Liver (tissue), 9 donors: ENCODE data around the gene TGM6. TPM values are rescaled to one million over a fixed set of nuclear protein-coding genes. Genes with fewer than 3 reads are reported as not detected.

ENCODE experiments used
- DNase-seq: peaks from one replicate; pipeline ENCODE4 v3.0.0-alpha.2; 2017; ENCODE audit warnings: low spot score
- H3K27ac ChIP-seq, 2 donors: one replicate each; pipeline ENCODE4 v1.7.0; 2013; ENCODE audit warnings: inconsistent platforms in 2 of 2, low read length in 2 of 2, control low read depth in 1 of 2, low read depth in 1 of 2, mild to moderate bottlenecking in 1 of 2
- H3K27me3 ChIP-seq, 4 donors: one replicate each; pipeline versions ENCODE4 v1.6.1 to v1.7.0; 2013; ENCODE audit warnings: low read length in 3 of 4, inconsistent platforms in 1 of 4, mild to moderate bottlenecking in 1 of 4, moderate library complexity in 1 of 4; ENCODE audit not compliant: control insufficient read depth in 4 of 4, insufficient read depth in 4 of 4
- H3K36me3 ChIP-seq, 4 donors: one replicate each; pipeline versions ENCODE4 v1.6.1 to v1.7.0; 2013; ENCODE audit warnings: low read length in 3 of 4, mild to moderate bottlenecking in 3 of 4, low read depth in 1 of 4, moderate library complexity in 1 of 4; ENCODE audit not compliant: control insufficient read depth in 4 of 4, insufficient read depth in 3 of 4
- H3K4me1 ChIP-seq, 4 donors: one replicate each; pipeline versions ENCODE4 v1.6.1 to v1.7.0; 2013; ENCODE audit warnings: low read length in 3 of 4, mild to moderate bottlenecking in 3 of 4, moderate library complexity in 1 of 4; ENCODE audit not compliant: control insufficient read depth in 4 of 4, insufficient read depth in 4 of 4
- H3K4me3 ChIP-seq, 3 donors: one replicate each; pipeline versions ENCODE4 v1.6.1 to v1.7.0; 2013; ENCODE audit warnings: low read length in 3 of 3, control low read depth in 1 of 3, low read depth in 1 of 3, mild to moderate bottlenecking in 1 of 3
- H3K9ac ChIP-seq, 2 donors: one replicate each; pipeline ENCODE4 v1.7.0; 2013; ENCODE audit warnings: low read length in 2 of 2, mild to moderate bottlenecking in 2 of 2, moderate library complexity in 2 of 2, control low read depth in 1 of 2, low read depth in 1 of 2
- H3K9me3 ChIP-seq, 4 donors: one replicate each; pipeline versions ENCODE4 v1.6.1 to v1.7.0; 2013; ENCODE audit warnings: low read length in 3 of 4; ENCODE audit not compliant: control insufficient read depth in 4 of 4
- EGR1 ChIP-seq, 2 donors: IDR thresholded peaks; 2 replicates each; pipeline ENCODE4 v1.6.1; 2016 to 2018; ENCODE audit warnings: antibody characterized with exemption in 2 of 2, low read depth in 2 of 2
- FOXA1 ChIP-seq: IDR thresholded peaks from 2 replicates; pipeline ENCODE4 v1.6.1; 2016; ENCODE audit warnings: antibody characterized with exemption
- FOXA2 ChIP-seq: IDR thresholded peaks from 2 replicates; pipeline ENCODE4 v1.6.1; 2016; ENCODE audit warnings: antibody characterized with exemption
- GABPA ChIP-seq, 2 donors: IDR thresholded peaks in 1 of 2; conservative IDR thresholded peaks in 1 of 2; 2 replicates each; pipeline ENCODE4 v1.6.1; 2016; ENCODE audit warnings: antibody characterized with exemption in 2 of 2, mild to moderate bottlenecking in 1 of 2, moderate library complexity in 1 of 2
- HNF4A ChIP-seq, 2 donors: conservative IDR thresholded peaks; 2 replicates each; pipeline ENCODE4 v1.6.1; 2016; ENCODE audit warnings: antibody characterized with exemption in 2 of 2, mild to moderate bottlenecking in 2 of 2
- HNF4G ChIP-seq: IDR thresholded peaks from 2 replicates; pipeline ENCODE4 v1.6.1; 2016; ENCODE audit warnings: antibody characterized with exemption
- JUND ChIP-seq, 2 donors: IDR thresholded peaks; 2 replicates each; pipeline ENCODE4 v1.6.1; 2016; ENCODE audit warnings: antibody characterized with exemption in 2 of 2
- NR2F2 ChIP-seq: IDR thresholded peaks from 2 replicates; pipeline ENCODE4 v1.6.1; 2016; ENCODE audit warnings: antibody characterized with exemption
- RAD21 ChIP-seq, 2 donors: IDR thresholded peaks; 2 replicates each; pipeline ENCODE4 v1.6.1; 2016; ENCODE audit warnings: antibody characterized with exemption in 2 of 2, mild to moderate bottlenecking in 2 of 2
- REST ChIP-seq: IDR thresholded peaks from 2 replicates; pipeline ENCODE4 v1.6.1; 2016; ENCODE audit warnings: antibody characterized with exemption, mild to moderate bottlenecking
- RXRA ChIP-seq, 2 donors: IDR thresholded peaks; 2 replicates each; pipeline ENCODE4 v1.6.1; 2017 to 2018; ENCODE audit warnings: antibody characterized with exemption in 2 of 2, mild to moderate bottlenecking in 1 of 2
- SP1 ChIP-seq: IDR thresholded peaks from 2 replicates; pipeline ENCODE4 v1.6.1; 2018; ENCODE audit warnings: antibody characterized with exemption, mild to moderate bottlenecking
- TAF1 ChIP-seq: conservative IDR thresholded peaks from 2 replicates; pipeline ENCODE4 v1.6.1; 2016; ENCODE audit warnings: antibody characterized with exemption, mild to moderate bottlenecking
- YY1 ChIP-seq: IDR thresholded peaks from 2 replicates; pipeline ENCODE4 v1.6.1; 2016; ENCODE audit warnings: antibody characterized with exemption, mild to moderate bottlenecking
- ZBTB33 ChIP-seq: IDR thresholded peaks from 2 replicates; pipeline ENCODE4 v1.6.1; 2016; ENCODE audit warnings: antibody characterized with exemption
- WGBS: extraction: QIAGEN DNeasy Blood & Tissue Kit; methylation state at CpG from one replicate; pipeline ENCODE4 v1.1.7; 2013; 5-methylcytosine and 5-hydroxymethylcytosine counted together
- polyA plus RNA-seq, 2 donors: library from polyadenylated mRNA; stranded (reverse) in 1 of 2; unstranded in 1 of 2; fragments of 200-250 nt in 1 of 2; fragments of >200 nt in 1 of 2; fragmentation: Nextera tagmentation in 1 of 2; extraction: Ambion mirVana in 1 of 2; gene quantifications; one replicate each; pipeline versions ENCODE4 v1.2.1 to v1.2.3, GENCODE V29; 2013 to 2015
- total RNA-seq, 2 donors: library from RNA; depleted of rRNA; stranded (reverse); fragments of >200 nt; gene quantifications; one replicate each; pipeline ENCODE4 v1.2.3, GENCODE V29; 2014
- TF ChIP-seq, protein P1 (sequence below): IDR thresholded peaks from 2 replicates; pipeline ENCODE4 v1.6.1; 2016; ENCODE audit warnings: antibody characterized with exemption
- TF ChIP-seq, protein P2 (sequence below): IDR thresholded peaks from 2 replicates; pipeline ENCODE4 v1.6.1; 2016; ENCODE audit warnings: antibody characterized with exemption
- TF ChIP-seq, protein P3 (sequence below): fragments of 150-350 bp; IDR thresholded peaks from 2 replicates; pipeline ENCODE4 v1.5.1; 2017; ENCODE audit warnings: improper control_type of control experiment, low read depth, low read length; ENCODE audit not compliant: missing input control
- donor health status: healthy.
- donor health status: healthy.
- donor health status: healthy.
- donor health status: healthy.
- donor health status: healthy.

Gene TGM6
- total and polyA plus RNA-seq, 4 donors, result not detected

GRCh38 chr20:2365091-2365490 is 15.6 kb upstream of the TGM6 start:
- TF ChIP-seq REST (no peak), YY1 (no peak), JUND (IDR thresholded peaks at IDR 0.05) (no peak), EGR1 (IDR thresholded peaks at IDR 0.05; ENCODE audit: low read depth in 2 of 2) (no peak)
- no peak overlapping the region for H3K9ac ChIP-seq
- H3K4me3 ChIP-seq, result no peak overlapping the region
- no peak overlapping the region for H3K27ac ChIP-seq
- peaks cover 0 to 5% (median 3%) of the 10 kb centered on the region in 4 donors for H3K9me3 ChIP-seq
- H3K4me1 ChIP-seq, result no peaks in the 10 kb centered on the region
- 87% methylated on average over 2 of the region's 2 CpGs for whole genome bisulfite sequencing
- no peaks in the 10 kb centered on the region for H3K36me3 ChIP-seq
- DNase-seq, result no peak
- H3K27me3 ChIP-seq, result peaks cover 0 to 4% (median 2%) of the 10 kb centered on the region in 4 donors

- TF ChIP-seq HNF4G (no peak), SP1 (no peak)
These were observed 15.0 kb upstream of the TGM6 start for GRCh38 chr20:2365666-2366065.

GRCh38 chr20:2368621-2369020 is 12.1 kb upstream of the TGM6 start:
- no peak overlapping the region for H3K9ac ChIP-seq
- no peak overlapping the region for H3K27ac ChIP-seq
- no peak overlapping the region for H3K4me3 ChIP-seq
- no peak for DNase-seq
- WGBS, result 33% methylated on average over 1 of the region's 1 CpG
- H3K27me3 ChIP-seq, result peaks cover 0 to 7% (median 3%) of the 10 kb centered on the region in 4 donors
- H3K36me3 ChIP-seq, result no peaks in the 10 kb centered on the region
- no peaks in the 10 kb centered on the region for H3K4me1 ChIP-seq
- H3K9me3 ChIP-seq, result peaks cover 0 to 5% (median under 1%) of the 10 kb centered on the region in 4 donors
- TF ChIP-seq SP1 (no peak), FOXA1 (no peak), FOXA2 (no peak), GABPA (IDR thresholded peaks at IDR 0.05 in 1 of 2, conservative IDR thresholded peaks at IDR 0.05 in 1 of 2) (no peak), RXRA (IDR thresholded peaks at IDR 0.05) (no peak), YY1 (no peak), ZBTB33 (no peak), HNF4A (conservative IDR thresholded peaks at IDR 0.05) (no peak), JUND (IDR thresholded peaks at IDR 0.05) (no peak), NR2F2 (no peak), TAF1 (no peak), REST (no peak), RAD21 (IDR thresholded peaks at IDR 0.05) (no peak), HNF4G (no peak)
- TF ChIP-seq, protein P1, sequence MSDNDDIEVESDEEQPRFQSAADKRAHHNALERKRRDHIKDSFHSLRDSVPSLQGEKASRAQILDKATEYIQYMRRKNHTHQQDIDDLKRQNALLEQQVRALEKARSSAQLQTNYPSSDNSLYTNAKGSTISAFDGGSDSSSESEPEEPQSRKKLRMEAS, result no peak
- TF ChIP-seq, protein P2, sequence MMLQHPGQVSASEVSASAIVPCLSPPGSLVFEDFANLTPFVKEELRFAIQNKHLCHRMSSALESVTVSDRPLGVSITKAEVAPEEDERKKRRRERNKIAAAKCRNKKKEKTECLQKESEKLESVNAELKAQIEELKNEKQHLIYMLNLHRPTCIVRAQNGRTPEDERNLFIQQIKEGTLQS, result no peak
- TF ChIP-seq, protein P3, sequence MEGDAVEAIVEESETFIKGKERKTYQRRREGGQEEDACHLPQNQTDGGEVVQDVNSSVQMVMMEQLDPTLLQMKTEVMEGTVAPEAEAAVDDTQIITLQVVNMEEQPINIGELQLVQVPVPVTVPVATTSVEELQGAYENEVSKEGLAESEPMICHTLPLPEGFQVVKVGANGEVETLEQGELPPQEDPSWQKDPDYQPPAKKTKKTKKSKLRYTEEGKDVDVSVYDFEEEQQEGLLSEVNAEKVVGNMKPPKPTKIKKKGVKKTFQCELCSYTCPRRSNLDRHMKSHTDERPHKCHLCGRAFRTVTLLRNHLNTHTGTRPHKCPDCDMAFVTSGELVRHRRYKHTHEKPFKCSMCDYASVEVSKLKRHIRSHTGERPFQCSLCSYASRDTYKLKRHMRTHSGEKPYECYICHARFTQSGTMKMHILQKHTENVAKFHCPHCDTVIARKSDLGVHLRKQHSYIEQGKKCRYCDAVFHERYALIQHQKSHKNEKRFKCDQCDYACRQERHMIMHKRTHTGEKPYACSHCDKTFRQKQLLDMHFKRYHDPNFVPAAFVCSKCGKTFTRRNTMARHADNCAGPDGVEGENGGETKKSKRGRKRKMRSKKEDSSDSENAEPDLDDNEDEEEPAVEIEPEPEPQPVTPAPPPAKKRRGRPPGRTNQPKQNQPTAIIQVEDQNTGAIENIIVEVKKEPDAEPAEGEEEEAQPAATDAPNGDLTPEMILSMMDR, result no peak

More at GRCh38 chr20:2365666-2366065, 15.0 kb upstream of the TGM6 start:
- no peaks in the 10 kb centered on the region for H3K4me1 ChIP-seq
- no peak overlapping the region for H3K9ac ChIP-seq
- H3K36me3 ChIP-seq, result no peaks in the 10 kb centered on the region
- H3K27ac ChIP-seq, result no peak overlapping the region
- 81% methylated on average over 3 of the region's 3 CpGs for WGBS
- no peak for DNase-seq
- H3K9me3 ChIP-seq, result peaks cover 0 to 5% (median 3%) of the 10 kb centered on the region in 4 donors
- H3K4me3 ChIP-seq, result no peak overlapping the region
- peaks cover 0 to 7% (median 3%) of the 10 kb centered on the region in 4 donors for H3K27me3 ChIP-seq
